ENCODE measurements around the gene GTF2E1. TPM values are rescaled to one million over a fixed set of nuclear protein-coding genes. Genes with fewer than 3 reads are reported as not detected.

The GTF2E1 gene
- total and polyA plus RNA-seq, 9 of the 15 experiments (the other 6 are each of a cell fraction or from before 2014, with no cell fraction given) = 12.9 to 23.5 (median 15.4) TPM

DNA sequence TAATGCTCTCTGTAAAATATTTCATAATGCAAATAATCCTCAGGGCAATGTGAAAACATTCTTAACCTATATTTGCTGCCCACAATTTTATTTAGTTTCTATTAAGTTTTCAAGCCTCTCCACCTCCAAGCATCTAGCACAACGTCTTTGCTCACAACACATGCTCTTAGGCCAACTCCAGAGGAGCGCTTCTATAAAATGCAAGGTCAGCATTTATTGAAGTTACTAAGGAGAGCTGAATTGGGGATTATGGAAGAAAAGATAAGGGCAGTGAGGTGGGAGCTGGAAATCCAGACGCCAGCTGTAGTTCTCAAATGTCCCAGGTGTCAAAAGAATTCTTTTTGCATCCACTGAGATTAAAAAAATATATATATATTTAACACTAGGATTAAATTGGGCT, 1.2 kb upstream of the GTF2E1 start (continued):
- TF ChIP-seq ZHX1 (conservative IDR thresholded peaks at IDR 0.05; ENCODE audit: low read length) = no peak

GRCh38 chr3:120741837-120742197, 727 bp upstream of the GTF2E1 start:
- H3K4me2 ChIP-seq (ENCODE audit: insufficient read depth, low read length) = peak overlapping the region; percentile 97
- CTCF ChIA-PET (ENCODE audit: low intra/inter-chr PET ratio) = no interaction called here
- ATAC-seq (no peak; the same call in 2 of the 3 replicates), FAIRE-seq (peak; percentile 67), DNase-seq (ENCODE audit: extremely low read depth in 1 of 4, low spot score in 3 of 4) (no peak)
- peak overlapping the region; percentile 100 for H3K27ac ChIP-seq (ENCODE audit: extremely low read depth, low read depth, low read length)
- no peaks in the 10 kb centered on the region for H3K27me3 ChIP-seq (ENCODE audit: control insufficient read depth in 2 of 2, insufficient read depth in 2 of 2, low read length in 2 of 2)
- no peaks in the 10 kb centered on the region; the same call in 1 of the 2 replicates for H3K9me3 ChIP-seq (replicated peaks; ENCODE audit: control insufficient read depth, insufficient read depth, low read depth, low read length)
- 4% methylated on average over 9 of the region's 10 CpGs for WGBS (ENCODE audit: insufficient coverage, low coverage, missing lambda C conversion rate)
- no TSS peak for BruUV-seq (replicated peaks)
- peak overlapping the region; percentile 93 to 98 for H3K9ac ChIP-seq (ENCODE audit: insufficient read depth in 1 of 2, low read depth in 2 of 2, low read length in 2 of 2)
- H3K4me1 ChIP-seq (replicated peaks in 1 of 2; ENCODE audit: control insufficient read depth in 2 of 2, insufficient read depth in 2 of 2, low read length in 2 of 2) = no peaks in the 10 kb centered on the region; a peak in 2 of 5 replicates
- 0 out of 3 replicates have a peak, but pooled peaks cover 4% of the 10 kb centered on the region for H3K36me3 ChIP-seq (ENCODE audit: control insufficient read depth, insufficient read depth, low read length)
- in situ Hi-C loops (cut with MboI) (no loop called here), intact Hi-C loops (cut with micrococcal nuclease) (loop anchor here (2.0 kb wide), 1 partner anchor 119 kb away; no protein-coding TSS in a partner anchor)
- peak overlapping the region; percentile 98 for H3K4me3 ChIP-seq
- peaks cover 54% of the 10 kb centered on the region for H3K79me2 ChIP-seq (ENCODE audit: control insufficient read depth, insufficient read depth, low read length)
- no peaks in the 10 kb centered on the region for H3K9me1 ChIP-seq (ENCODE audit: control insufficient read depth, insufficient read depth, low read length)
- peak overlapping the region; percentile 100 for H2AFZ ChIP-seq (ENCODE audit: low read depth, low read length)
- POLR2A ChIA-PET = interaction anchor here (0.7 kb wide), 1 partner anchor 27 kb away, joined by 3 read pairs; no protein-coding TSS in a partner anchor
- H4K20me1 ChIP-seq (replicated peaks; ENCODE audit: control insufficient read depth, insufficient read depth, low read length) = no peaks in the 10 kb centered on the region
- TF ChIP-seq BHLHE40 (IDR thresholded peaks at IDR 0.05; ENCODE audit: low read length) = peak; percentile 92
- TF ChIP-seq RBM25 (IDR thresholded peaks at IDR 0.05; ENCODE audit: low read depth, low read length, severe bottlenecking) = peak; percentile 97
- no peak for TF ChIP-seq NRF1 (conservative IDR thresholded peaks at IDR 0.05 in 1 of 2, IDR thresholded peaks at IDR 0.05 in 1 of 2)
- TF ChIP-seq NONO (IDR thresholded peaks at IDR 0.05; ENCODE audit: low read depth in 2 of 2, low read length in 1 of 2) = no peak
- TF ChIP-seq ZNF639 (CRISPR knock-in tag; conservative IDR thresholded peaks at IDR 0.05 in 1 of 2, IDR thresholded peaks at IDR 0.05 in 1 of 2) = no peak
- 0 out of 2 replicates have a peak, but pooled peaks have one; percentile 36 for TF ChIP-seq FOXJ2 (tag; IDR thresholded peaks at IDR 0.05)
- TF ChIP-seq ZNF584 (CRISPR knock-in tag; IDR thresholded peaks at IDR 0.05; ENCODE audit: low read depth) = peak; percentile 39; the same call in 1 of the 2 replicates
- TF ChIP-seq KDM1A (IDR thresholded peaks at IDR 0.05) = peak; percentile 36 to 79; a peak in 3 of 4 replicates
- TF ChIP-seq, protein P1, sequence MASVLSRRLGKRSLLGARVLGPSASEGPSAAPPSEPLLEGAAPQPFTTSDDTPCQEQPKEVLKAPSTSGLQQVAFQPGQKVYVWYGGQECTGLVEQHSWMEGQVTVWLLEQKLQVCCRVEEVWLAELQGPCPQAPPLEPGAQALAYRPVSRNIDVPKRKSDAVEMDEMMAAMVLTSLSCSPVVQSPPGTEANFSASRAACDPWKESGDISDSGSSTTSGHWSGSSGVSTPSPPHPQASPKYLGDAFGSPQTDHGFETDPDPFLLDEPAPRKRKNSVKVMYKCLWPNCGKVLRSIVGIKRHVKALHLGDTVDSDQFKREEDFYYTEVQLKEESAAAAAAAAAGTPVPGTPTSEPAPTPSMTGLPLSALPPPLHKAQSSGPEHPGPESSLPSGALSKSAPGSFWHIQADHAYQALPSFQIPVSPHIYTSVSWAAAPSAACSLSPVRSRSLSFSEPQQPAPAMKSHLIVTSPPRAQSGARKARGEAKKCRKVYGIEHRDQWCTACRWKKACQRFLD (CRISPR knock-in tag; IDR thresholded peaks at IDR 0.05) = 0 out of 2 replicates have a peak, but pooled peaks have one; percentile 46
- peak; percentile 75; the same call in 1 of the 2 replicates for TF ChIP-seq ADNP (tag; IDR thresholded peaks at IDR 0.05)
- no peak for TF ChIP-seq ZBTB8A (IDR thresholded peaks at IDR 0.05; ENCODE audit: partially characterized antibody)
